Measurements from ENCODE around the gene C4BPB.

- TF ChIP-seq TAF1 (IDR thresholded peaks at IDR 0.05; ENCODE audit: low read depth, low read length), result no peak
- no peak for TF ChIP-seq POLR2AphosphoS5 (IDR thresholded peaks at IDR 0.05; ENCODE audit: low read depth, low read length)
- no peak for TF ChIP-seq POLR2A (IDR thresholded peaks at IDR 0.05; ENCODE audit: low read depth, low read length)
These were observed 8.9 kb upstream of the C4BPB start for GRCh38 chr1:207079706-207080241.

Measured in GM12891 (cell line).